Glutamatergic neuron (in vitro differentiated cells): ENCODE measurements around the gene SLC15A3. TPM values are rescaled to one million over a fixed set of nuclear protein-coding genes. Genes with fewer than 3 reads are reported as not detected.
A peak's percentile ranks its signal among the peaks of the same experiment; 100 is the strongest.

ENCODE experiments used
- DNase-seq: peaks from one replicate; pipeline ENCODE4 v3.0.0; 2022
- H3K27ac Mint-ChIP-seq: one replicate; pipeline ENCODE4 v1.8.0; 2020; ENCODE audit warnings: mild to moderate bottlenecking, mixed read lengths, inconsistent platforms; ENCODE audit not compliant: unreplicated experiment
- H3K27me3 Mint-ChIP-seq: one replicate; pipeline ENCODE4 v1.8.0; 2020; ENCODE audit warnings: mild to moderate bottlenecking, moderate library complexity, mixed read lengths, inconsistent platforms; ENCODE audit not compliant: unreplicated experiment
- H3K36me3 Mint-ChIP-seq: one replicate; pipeline ENCODE4 v1.8.0; 2020; ENCODE audit warnings: mild to moderate bottlenecking, mixed read lengths, inconsistent platforms; ENCODE audit not compliant: unreplicated experiment
- H3K4me1 Mint-ChIP-seq: one replicate; pipeline ENCODE4 v1.8.0; 2020; ENCODE audit warnings: mild to moderate bottlenecking, low read depth, mixed read lengths, inconsistent platforms; ENCODE audit not compliant: unreplicated experiment
- H3K4me3 Mint-ChIP-seq: one replicate; pipeline ENCODE4 v1.8.0; 2020; ENCODE audit warnings: mild to moderate bottlenecking, mixed read lengths, inconsistent platforms; ENCODE audit not compliant: unreplicated experiment
- H3K9me3 Mint-ChIP-seq: one replicate; pipeline ENCODE4 v1.8.0; 2020; ENCODE audit warnings: mild to moderate bottlenecking, moderate library complexity, mixed read lengths, inconsistent platforms; ENCODE audit not compliant: unreplicated experiment
- CTCF ChIP-seq: fragments of 200-600 bp; sonication (generic); IDR thresholded peaks from one replicate; pipeline ENCODE4 v1.5.0; 2021; ENCODE audit not compliant: partially characterized antibody, unreplicated experiment
- total RNA-seq: library from RNA; stranded (reverse); fragmentation: NEBNext Ultra II Directional; extraction: Animal tissue kit (Norgen Biotek cat#: 25700); gene quantifications from one replicate; pipeline ENCODE4 v1.2.1, GENCODE V29; 2021; ENCODE audit not compliant: unreplicated experiment

The SLC15A3 gene
- total RNA-seq, 1 donor from 2014 or later, result 4.4 TPM

GRCh38 chr11:60971520-60971919, 19.5 kb upstream of the SLC15A3 start, which contains the start of gene CD6:
Gene CD6 (plus strand): TSS chr11:60971680. CDS start chr11:60971866, 186 bp downstream.
- peaks cover 22% of the 10 kb centered on the region for H3K36me3 Mint-ChIP-seq
- peaks cover under 1% of the 10 kb centered on the region for H3K4me1 Mint-ChIP-seq
- H3K27me3 Mint-ChIP-seq, result peaks cover 5% of the 10 kb centered on the region
- peaks cover 4% of the 10 kb centered on the region for H3K9me3 Mint-ChIP-seq
- peak within 1 kb of the TSS; percentile 62 for H3K27ac Mint-ChIP-seq
- DNase-seq, result no peak
- no peak for TF ChIP-seq CTCF
- H3K4me3 Mint-ChIP-seq, result no peak within 1 kb of the TSS

GRCh38 chr11:60970890-60971289, 18.9 kb upstream of the SLC15A3 start:
- peaks cover 4% of the 10 kb centered on the region for H3K9me3 Mint-ChIP-seq
- H3K4me1 Mint-ChIP-seq, result no peaks in the 10 kb centered on the region
- no peak for DNase-seq
- peaks cover 22% of the 10 kb centered on the region for H3K36me3 Mint-ChIP-seq
- H3K4me3 Mint-ChIP-seq, result no peak overlapping the region
- no peak overlapping the region for H3K27ac Mint-ChIP-seq
- H3K27me3 Mint-ChIP-seq, result peaks cover 5% of the 10 kb centered on the region
- no peak for TF ChIP-seq CTCF

GRCh38 chr11:60970369-60970774, 18.4 kb upstream of the SLC15A3 start:
- Mint-ChIP-seq H3K36me3 (peaks cover 22% of the 10 kb centered on the region), H3K4me1 (no peaks in the 10 kb centered on the region), H3K27me3 (peaks cover 5% of the 10 kb centered on the region), H3K27ac (no peak overlapping the region), H3K4me3 (no peak overlapping the region), H3K9me3 (peaks cover 4% of the 10 kb centered on the region)
- peak; percentile 73 for DNase-seq
- peak; percentile 73 for TF ChIP-seq CTCF

- H3K4me3 Mint-ChIP-seq, result no peak overlapping the region
- H3K9me3 Mint-ChIP-seq, result peaks cover 4% of the 10 kb centered on the region
- H3K27ac Mint-ChIP-seq, result no peak overlapping the region
- no peak for TF ChIP-seq CTCF
- H3K27me3 Mint-ChIP-seq, result peaks cover 3% of the 10 kb centered on the region
- H3K36me3 Mint-ChIP-seq, result peaks cover 22% of the 10 kb centered on the region
- no peak for DNase-seq
- no peaks in the 10 kb centered on the region for H3K4me1 Mint-ChIP-seq
These were observed 16.2 kb upstream of the SLC15A3 start for GRCh38 chr11:60968223-60968622.

GRCh38 chr11:60966890-60967289, 14.9 kb upstream of the SLC15A3 start:
- no peak for TF ChIP-seq CTCF
- no peak for DNase-seq
- Mint-ChIP-seq H3K36me3 (peaks cover 22% of the 10 kb centered on the region), H3K9me3 (peaks cover 4% of the 10 kb centered on the region), H3K4me3 (no peak overlapping the region), H3K4me1 (no peaks in the 10 kb centered on the region), H3K27ac (no peak overlapping the region), H3K27me3 (peaks cover 3% of the 10 kb centered on the region)
